Suprapubic skin (tissue), 3 donors: ENCODE measurements around the gene SYTL1.

Experiments used
- CTCF ChIP-seq, 2 donors: fragments of 200-600 bp in 1 of 2; fragments of 450-650 bp in 1 of 2; sonication (generic) in 1 of 2; IDR thresholded peaks; one replicate each; pipeline ENCODE4 v1.5.1; 2016 to 2019; ENCODE audit warnings: antibody characterized with exemption in 2 of 2, mild to moderate bottlenecking in 1 of 2, moderate library complexity in 1 of 2
- EP300 ChIP-seq: sonication (generic); formaldehyde crosslinking; IDR thresholded peaks from one replicate; pipeline ENCODE4 v1.6.1; 2017; ENCODE audit warnings: antibody characterized with exemption
- POLR2A ChIP-seq, 2 donors: fragments of 450-650 bp; IDR thresholded peaks; one replicate each; pipeline ENCODE4 v1.6.1; 2017; ENCODE audit warnings: antibody characterized with exemption in 2 of 2, mild to moderate bottlenecking in 2 of 2, moderate library complexity in 2 of 2

- no peak for TF ChIP-seq CTCF (IDR thresholded peaks at IDR 0.05)
- no peak for TF ChIP-seq EP300
- no peak for TF ChIP-seq POLR2A (IDR thresholded peaks at IDR 0.05)
Observed at GRCh38 chr1:27346991-27347624, 5.3 kb downstream of the SYTL1 start.
